Right atrium auricular region (tissue), 2 donors: ENCODE data around the gene LNP1. TPM values are rescaled to one million over a fixed set of nuclear protein-coding genes. Genes with fewer than 3 reads are reported as not detected.

Experiments used
- DNase-seq: peaks from one replicate; pipeline ENCODE4 v3.0.0-alpha.2; 2019; ENCODE audit warnings: low spot score
- H3K27ac ChIP-seq, 2 donors: fragments of 200-600 bp; sonication (generic); 1 replicate in 1 of 2; 2 replicates in 1 of 2; pipeline ENCODE4 v1.5.1; 2016 to 2019
- H3K27me3 ChIP-seq, 2 donors: fragments of 200-600 bp; sonication (generic); one replicate each; pipeline versions ENCODE4 v1.5.1 to v1.6.0; 2017 to 2019
- H3K36me3 ChIP-seq: fragments of 200-600 bp; sonication (generic); one replicate; pipeline ENCODE4 v1.5.1; 2016
- H3K4me1 ChIP-seq, 2 donors: fragments of 200-600 bp; sonication (generic); one replicate each; pipeline versions ENCODE4 v1.5.1 to v1.6.0; 2017 to 2019
- H3K4me3 ChIP-seq, 2 donors: fragments of 200-600 bp; sonication (generic); 1 replicate in 1 of 2; 2 replicates in 1 of 2; pipeline ENCODE4 v1.5.1; 2017 to 2019; ENCODE audit warnings: mild to moderate bottlenecking in 1 of 2, moderate library complexity in 1 of 2
- H3K9me3 ChIP-seq, 2 donors: fragments of 200-600 bp; sonication (generic); one replicate each; pipeline ENCODE4 v1.5.1; 2019
- total RNA-seq, 2 donors: library from RNA; depleted of rRNA; stranded (reverse); fragments of >200 nt; gene quantifications; one replicate each; pipeline ENCODE4 v1.1.0, GENCODE V29; 2016
- TF ChIP-seq, protein P1 (sequence below), 2 donors: fragments of 200-600 bp; sonication (generic); IDR thresholded peaks; one replicate each; pipeline ENCODE4 v1.5.1; 2019; ENCODE audit warnings: antibody characterized with exemption in 2 of 2

The LNP1 gene
- total RNA-seq, 2 donors from 2014 or later: 4.6 to 5.4 TPM

DNA sequence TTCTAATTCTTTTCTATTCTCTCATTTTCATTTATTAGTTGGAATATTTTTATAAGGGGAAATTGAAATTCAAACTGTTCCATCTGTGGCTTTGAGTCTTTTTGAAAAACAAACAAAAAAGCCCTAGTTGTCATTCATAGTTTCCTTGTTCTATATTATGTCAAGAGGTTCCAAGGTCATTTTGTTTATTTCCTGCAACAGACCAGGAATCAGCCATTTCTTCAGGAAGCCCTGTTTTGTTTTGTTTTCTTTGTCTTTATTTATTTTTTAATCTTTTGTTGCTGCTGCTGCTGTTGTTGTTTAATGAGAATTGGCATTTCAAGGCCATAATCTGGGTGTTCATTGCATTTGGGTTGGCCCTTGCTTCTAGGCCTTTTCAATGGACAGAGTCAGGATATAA lies 14.8 kb downstream of the LNP1 start:
- no peaks in the 10 kb centered on the region for H3K36me3 ChIP-seq
- H3K27ac ChIP-seq: no peak overlapping the region
- no peak for DNase-seq
- H3K27me3 ChIP-seq: no peaks in the 10 kb centered on the region
- no peaks in the 10 kb centered on the region for H3K4me1 ChIP-seq
- TF ChIP-seq, protein P1, sequence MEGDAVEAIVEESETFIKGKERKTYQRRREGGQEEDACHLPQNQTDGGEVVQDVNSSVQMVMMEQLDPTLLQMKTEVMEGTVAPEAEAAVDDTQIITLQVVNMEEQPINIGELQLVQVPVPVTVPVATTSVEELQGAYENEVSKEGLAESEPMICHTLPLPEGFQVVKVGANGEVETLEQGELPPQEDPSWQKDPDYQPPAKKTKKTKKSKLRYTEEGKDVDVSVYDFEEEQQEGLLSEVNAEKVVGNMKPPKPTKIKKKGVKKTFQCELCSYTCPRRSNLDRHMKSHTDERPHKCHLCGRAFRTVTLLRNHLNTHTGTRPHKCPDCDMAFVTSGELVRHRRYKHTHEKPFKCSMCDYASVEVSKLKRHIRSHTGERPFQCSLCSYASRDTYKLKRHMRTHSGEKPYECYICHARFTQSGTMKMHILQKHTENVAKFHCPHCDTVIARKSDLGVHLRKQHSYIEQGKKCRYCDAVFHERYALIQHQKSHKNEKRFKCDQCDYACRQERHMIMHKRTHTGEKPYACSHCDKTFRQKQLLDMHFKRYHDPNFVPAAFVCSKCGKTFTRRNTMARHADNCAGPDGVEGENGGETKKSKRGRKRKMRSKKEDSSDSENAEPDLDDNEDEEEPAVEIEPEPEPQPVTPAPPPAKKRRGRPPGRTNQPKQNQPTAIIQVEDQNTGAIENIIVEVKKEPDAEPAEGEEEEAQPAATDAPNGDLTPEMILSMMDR (IDR thresholded peaks at IDR 0.05): no peak
- peaks cover 0 to 6% of the 10 kb centered on the region in 2 donors for H3K9me3 ChIP-seq
- H3K4me3 ChIP-seq: no peak overlapping the region

DNA sequence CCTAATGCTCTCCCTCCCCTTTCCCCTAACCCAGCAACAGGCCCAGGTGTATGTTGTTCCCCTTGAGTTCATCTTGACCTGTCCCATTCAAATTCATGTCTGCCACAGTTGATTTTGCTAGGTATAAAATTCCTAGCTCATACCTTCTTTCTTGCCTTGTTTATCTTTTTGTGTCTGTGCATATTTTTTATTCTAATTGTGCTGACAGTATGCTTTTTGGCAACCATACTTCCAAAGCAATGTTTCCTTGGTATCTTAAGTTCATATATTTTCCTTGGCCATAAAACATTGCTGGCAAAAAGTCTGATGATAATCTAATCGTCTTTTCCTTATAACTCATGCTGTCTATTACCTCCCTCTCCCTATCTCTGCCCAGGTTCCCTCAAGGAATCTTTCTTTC lies 15.5 kb downstream of the LNP1 start:
- no peak overlapping the region for H3K4me3 ChIP-seq
- H3K27me3 ChIP-seq: no peaks in the 10 kb centered on the region
- H3K36me3 ChIP-seq: no peaks in the 10 kb centered on the region
- no peaks in the 10 kb centered on the region for H3K4me1 ChIP-seq
- no peak for DNase-seq
- H3K27ac ChIP-seq: no peak overlapping the region
- TF ChIP-seq, protein P1 (IDR thresholded peaks at IDR 0.05): no peak
- H3K9me3 ChIP-seq: no peaks in the 10 kb centered on the region

DNA sequence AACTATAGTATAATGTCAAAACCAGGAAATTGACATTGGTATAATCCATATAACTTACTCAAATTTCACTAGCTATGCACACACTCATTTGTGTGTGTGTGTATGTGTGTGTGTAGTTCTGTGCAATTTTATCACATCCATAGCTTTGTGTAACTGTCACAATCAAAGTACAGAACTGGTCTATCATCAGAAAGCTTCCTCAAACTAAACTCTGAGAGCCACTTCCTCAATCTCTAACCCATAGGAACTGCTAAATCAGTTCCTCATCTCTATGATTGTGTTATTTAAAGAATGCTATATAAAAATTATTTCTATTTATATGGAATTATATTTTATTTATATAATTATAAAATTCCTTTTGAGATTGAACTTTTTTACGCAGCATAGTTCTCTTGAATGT lies 18.1 kb downstream of the LNP1 start:
- H3K27ac ChIP-seq: no peak overlapping the region
- no peaks in the 10 kb centered on the region for H3K9me3 ChIP-seq
- H3K4me3 ChIP-seq: no peak overlapping the region
- no peaks in the 10 kb centered on the region for H3K36me3 ChIP-seq
- TF ChIP-seq, protein P1 (IDR thresholded peaks at IDR 0.05): no peak
- no peaks in the 10 kb centered on the region for H3K27me3 ChIP-seq
- H3K4me1 ChIP-seq: no peaks in the 10 kb centered on the region
- no peak for DNase-seq

DNA sequence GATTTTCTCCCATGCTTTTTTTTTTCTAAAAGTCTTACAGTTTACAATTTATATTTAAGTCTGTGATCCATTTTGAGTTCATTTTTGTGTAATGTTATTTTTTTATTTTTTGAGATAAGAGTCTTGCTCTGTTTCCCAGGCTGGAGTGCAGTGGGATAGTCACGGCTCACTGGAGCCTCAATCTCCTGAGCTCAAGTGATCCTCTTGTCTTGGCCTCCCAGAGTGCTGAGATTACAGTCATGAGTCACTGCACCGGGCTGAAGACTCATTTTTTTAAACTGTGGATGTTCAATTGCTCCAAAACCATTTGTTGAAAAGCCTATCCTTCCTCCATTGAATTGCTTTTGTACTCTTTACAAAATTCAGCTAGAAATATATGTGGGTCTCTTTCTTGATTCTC lies 19.5 kb downstream of the LNP1 start:
- Histone ChIP-seq H3K36me3 (no peaks in the 10 kb centered on the region), H3K27me3 (no peaks in the 10 kb centered on the region), H3K27ac (no peak overlapping the region), H3K4me1 (no peaks in the 10 kb centered on the region), H3K4me3 (no peak overlapping the region), H3K9me3 (no peaks in the 10 kb centered on the region)
- no peak for DNase-seq
- TF ChIP-seq, protein P1 (IDR thresholded peaks at IDR 0.05): no peak

DNA sequence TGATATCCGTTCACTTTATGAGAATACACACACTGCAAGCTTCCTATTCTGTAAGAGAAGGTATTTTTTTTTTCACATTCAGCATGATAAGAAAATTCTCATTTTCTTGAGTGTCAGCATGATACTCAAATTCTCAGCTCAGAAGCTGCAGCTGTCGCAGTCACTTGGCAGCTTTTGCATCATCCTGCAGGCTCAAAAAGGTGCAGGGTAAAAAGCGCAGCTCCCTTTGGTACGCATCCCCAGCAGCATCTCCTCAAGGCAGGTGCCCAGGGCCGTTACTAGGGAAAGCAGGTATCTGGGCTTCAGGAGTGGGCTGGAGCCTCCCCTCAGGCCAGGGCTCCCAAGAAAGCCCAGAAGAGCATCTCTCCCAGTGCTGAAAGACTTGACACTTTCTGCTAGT lies 22.3 kb downstream of the LNP1 start:
- Histone ChIP-seq H3K4me1 (peaks cover 0 to 23% of the 10 kb centered on the region in 2 donors), H3K9me3 (no peaks in the 10 kb centered on the region), H3K36me3 (no peaks in the 10 kb centered on the region), H3K27ac (no peak overlapping the region), H3K27me3 (no peaks in the 10 kb centered on the region), H3K4me3 (no peak overlapping the region)
- no peak for DNase-seq
- TF ChIP-seq, protein P1 (IDR thresholded peaks at IDR 0.05): no peak

DNA sequence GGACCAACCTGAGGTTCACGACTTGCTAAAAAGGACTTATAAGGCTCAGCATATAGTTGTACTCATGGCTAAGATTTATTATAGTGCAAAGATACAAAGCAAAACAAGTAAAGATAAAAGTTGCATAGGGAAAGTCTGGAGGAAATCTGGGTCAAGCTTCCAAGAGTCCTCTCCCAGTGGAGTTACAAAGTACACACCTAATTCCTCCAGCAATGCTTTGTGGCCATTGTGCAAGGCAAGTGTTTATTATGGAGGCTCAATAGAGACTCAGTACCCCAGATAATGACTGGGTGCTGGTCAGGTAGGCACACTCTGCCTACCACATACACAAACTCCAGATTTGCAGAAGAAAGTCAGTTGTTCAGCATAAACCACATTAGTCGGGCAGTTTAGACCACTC lies 22.9 kb downstream of the LNP1 start:
- Histone ChIP-seq H3K27me3 (no peaks in the 10 kb centered on the region), H3K9me3 (no peaks in the 10 kb centered on the region), H3K4me1 (peaks cover 0 to 26% of the 10 kb centered on the region in 2 donors), H3K36me3 (no peaks in the 10 kb centered on the region), H3K4me3 (no peak overlapping the region), H3K27ac (no peak overlapping the region)
- TF ChIP-seq, protein P1 (IDR thresholded peaks at IDR 0.05): no peak
- DNase-seq: no peak
